K562 (cell line): ENCODE results near the gene C9orf153. TPM values are rescaled to one million over a fixed set of nuclear protein-coding genes. Genes with fewer than 3 reads are reported as not detected.

ENCODE experiments used
- ELF4 ChIP-seq: fragments of 450-650 bp; formaldehyde crosslinking; IDR thresholded peaks from 2 replicates; pipeline ENCODE4 v1.4.0; 2022; ENCODE audit warnings: missing genetic modification characterization
- HDAC8 ChIP-seq: fragments of 450-650 bp; IDR thresholded peaks from 2 replicates; pipeline ENCODE4 v1.6.1; 2016; ENCODE audit warnings: mild to moderate bottlenecking, missing genetic modification characterization, moderate library complexity, missing compliant biosample characterization
- HNRNPUL1 ChIP-seq: fragments of 200-400 bp; formaldehyde crosslinking; IDR thresholded peaks from 2 replicates; pipeline ENCODE4 v1.6.1; 2017; ENCODE audit warnings: low read length
- MAFG ChIP-seq: fragments of 450-650 bp; conservative IDR thresholded peaks from 2 replicates; pipeline ENCODE4 v1.6.1; 2016; ENCODE audit warnings: missing genetic modification characterization, missing compliant biosample characterization
- NR2C2 ChIP-seq, 2 experiments: fragments of 200-800 bp in 1 of 2; sonication (Bioruptor generic) in 1 of 2; sonication (generic) in 1 of 2; formaldehyde crosslinking in 1 of 2; IDR thresholded peaks; 2 replicates each; pipeline versions ENCODE4 v1.6.1 to v1.8.0; 2016 to 2022; ENCODE audit warnings: mild to moderate bottlenecking in 1 of 2, missing compliant biosample characterization in 1 of 2, missing genetic modification characterization in 1 of 2, missing genetic modification reagents in 1 of 2
- SREBF2 ChIP-seq: sonication (generic); formaldehyde crosslinking; IDR thresholded peaks from 2 replicates; pipeline ENCODE4 v1.4.0; 2020; ENCODE audit warnings: mild to moderate bottlenecking, missing genetic modification reagents
- ZNF12 ChIP-seq: sonication (generic); formaldehyde crosslinking; IDR thresholded peaks from 2 replicates; pipeline ENCODE4 v1.4.0; 2020; ENCODE audit warnings: mild to moderate bottlenecking, missing genetic modification reagents
- ZNF175 ChIP-seq: fragments of 200-800 bp; sonication (Bioruptor generic); IDR thresholded peaks from 2 replicates; pipeline ENCODE4 v1.6.1; 2016; ENCODE audit warnings: low read depth, mild to moderate bottlenecking, missing genetic modification characterization, missing compliant biosample characterization
- ZNF395 ChIP-seq: fragments of 200-800 bp; sonication (Bioruptor generic); IDR thresholded peaks from 2 replicates; pipeline ENCODE4 v1.6.1; 2017; ENCODE audit warnings: missing genetic modification characterization, missing compliant biosample characterization
- ZNF589 ChIP-seq: fragments of 200-800 bp; sonication (Bioruptor generic); IDR thresholded peaks from 2 replicates; pipeline ENCODE4 v1.6.1; 2016; ENCODE audit warnings: low read depth, missing genetic modification characterization, missing compliant biosample characterization
- ZNF766 ChIP-seq: fragments of 200-800 bp; sonication (Bioruptor generic); conservative IDR thresholded peaks from 2 replicates; pipeline ENCODE4 v1.6.1; 2016; ENCODE audit warnings: missing genetic modification characterization, missing compliant biosample characterization
- polyA plus RNA-seq, 8 experiments: library from polyadenylated mRNA; depleted of rRNA in 4 of 8; stranded (reverse) in 5 of 8; unstranded in 3 of 8; fragments of >200 nt; fragmentation: Nextera tagmentation in 2 of 8; fragmentation: Illumina TruSeq in 1 of 8; extraction: Ambion mirVana in 2 of 8; extraction: Trizol in 1 of 8; gene quantifications; 2 replicates each; pipeline versions ENCODE4 v1.2.1 to v1.2.3, GENCODE V29; 2011 to 2014; ENCODE audit warnings: inconsistent platforms in 1 of 8, missing spikeins in 1 of 8
- total RNA-seq, 7 experiments: library from RNA; depleted of rRNA in 6 of 7; stranded (reverse); fragments of >200 nt in 6 of 7; fragmentation: Illumina TruSeq in 2 of 7; extraction: Trizol in 2 of 7; gene quantifications; 2 replicates each; pipeline versions ENCODE4 v1.2.1 to v1.2.3, GENCODE V29; 2011 to 2021; ENCODE audit warnings: low replicate concordance in 1 of 7
- TF ChIP-seq, protein P1 (sequence below), 3 experiments: fragments of 200-800 bp in 1 of 3; sonication (Bioruptor generic) in 1 of 3; sonication (generic) in 1 of 3; formaldehyde crosslinking in 1 of 3; IDR thresholded peaks; 2 replicates each; pipeline versions ENCODE4 v1.6.1 to v1.8.0; 2016 to 2022; ENCODE audit warnings: mild to moderate bottlenecking in 2 of 3, missing compliant biosample characterization in 2 of 3, missing genetic modification characterization in 2 of 3, missing genetic modification reagents in 1 of 3
- TF ChIP-seq, protein P2 (sequence below): fragments of 200-400 bp; formaldehyde crosslinking; IDR thresholded peaks from 2 replicates; pipeline ENCODE4 v1.6.1; 2017; ENCODE audit warnings: mild to moderate bottlenecking, low read depth, low read length, moderate library complexity
- TF ChIP-seq, protein P3 (sequence below): IDR thresholded peaks from 2 replicates; pipeline ENCODE4 v1.6.1; 2011; ENCODE audit warnings: borderline replicate concordance, low read depth, mild to moderate bottlenecking, moderate library complexity, low read length; ENCODE audit not compliant: insufficient read depth, poor library complexity, severe bottlenecking
- TF ChIP-seq, protein P4 (sequence below): fragments of 450-650 bp; conservative IDR thresholded peaks from 2 replicates; pipeline ENCODE4 v1.6.1; 2016; ENCODE audit warnings: missing genetic modification characterization, low read depth, mild to moderate bottlenecking, missing compliant biosample characterization, moderate library complexity

The C9orf153 gene
- total and polyA plus RNA-seq, 9 of the 15 experiments (the other 6 are each of a cell fraction or from before 2014, with no cell fraction given) = 0.07 to 1.2 (median 0.11) TPM; not detected in 5

DNA sequence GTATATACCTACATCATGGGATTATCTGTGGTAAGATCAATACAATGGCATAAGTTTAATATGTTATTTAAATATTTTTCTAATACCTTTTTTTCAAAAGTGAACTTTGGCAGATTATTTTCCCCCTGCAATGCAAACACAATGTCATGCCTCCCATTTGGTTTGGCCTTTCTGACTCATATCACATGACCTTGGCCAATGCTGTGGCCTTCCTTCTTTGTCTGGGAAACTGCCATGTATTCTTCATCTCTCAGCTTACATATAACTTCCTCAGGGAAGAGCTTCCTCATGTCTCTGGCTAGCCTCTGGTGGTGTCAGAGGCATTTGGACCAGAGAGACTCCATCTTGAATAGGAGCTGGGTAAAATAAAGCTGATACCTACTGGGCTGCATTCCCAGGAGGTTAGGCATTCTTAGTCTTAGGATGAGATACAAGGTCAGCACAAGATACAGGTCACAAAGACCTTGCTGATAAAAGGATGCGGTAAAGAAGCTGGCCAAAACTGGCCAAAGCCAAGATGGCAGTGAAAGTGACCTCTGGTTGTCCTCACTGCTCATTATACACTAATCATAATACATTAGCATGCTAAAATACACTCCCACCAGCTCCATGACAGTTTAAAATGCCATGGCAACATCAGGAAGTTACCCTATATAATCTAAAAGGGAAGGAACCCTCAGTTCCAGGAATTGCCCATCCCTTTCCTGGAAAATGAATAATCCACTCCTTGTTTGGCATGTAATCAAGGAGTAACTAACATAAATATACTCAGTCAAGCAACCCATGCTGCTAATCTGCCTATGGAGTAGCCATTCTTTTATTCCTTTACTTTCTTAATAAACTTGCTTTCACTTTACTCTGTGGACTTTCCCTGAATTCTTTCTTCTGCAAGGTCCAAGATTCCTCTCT, 76.0 kb downstream of the C9orf153 start (continued):
- TF ChIP-seq MAFG = no peak
- TF ChIP-seq, protein P1, sequence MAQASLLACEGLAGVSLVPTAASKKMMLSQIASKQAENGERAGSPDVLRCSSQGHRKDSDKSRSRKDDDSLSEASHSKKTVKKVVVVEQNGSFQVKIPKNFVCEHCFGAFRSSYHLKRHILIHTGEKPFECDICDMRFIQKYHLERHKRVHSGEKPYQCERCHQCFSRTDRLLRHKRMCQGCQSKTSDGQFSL (CRISPR knock-in tag; IDR thresholded peaks at IDR 0.05) = no peak
- TF ChIP-seq, protein P1 (tag; IDR thresholded peaks at IDR 0.05) = peak in 1 of 2 experiments; percentile 61; a peak in 1 of 4 replicates
- TF ChIP-seq ZNF589 (CRISPR knock-in tag) = peak; percentile 97
- TF ChIP-seq, protein P2, sequence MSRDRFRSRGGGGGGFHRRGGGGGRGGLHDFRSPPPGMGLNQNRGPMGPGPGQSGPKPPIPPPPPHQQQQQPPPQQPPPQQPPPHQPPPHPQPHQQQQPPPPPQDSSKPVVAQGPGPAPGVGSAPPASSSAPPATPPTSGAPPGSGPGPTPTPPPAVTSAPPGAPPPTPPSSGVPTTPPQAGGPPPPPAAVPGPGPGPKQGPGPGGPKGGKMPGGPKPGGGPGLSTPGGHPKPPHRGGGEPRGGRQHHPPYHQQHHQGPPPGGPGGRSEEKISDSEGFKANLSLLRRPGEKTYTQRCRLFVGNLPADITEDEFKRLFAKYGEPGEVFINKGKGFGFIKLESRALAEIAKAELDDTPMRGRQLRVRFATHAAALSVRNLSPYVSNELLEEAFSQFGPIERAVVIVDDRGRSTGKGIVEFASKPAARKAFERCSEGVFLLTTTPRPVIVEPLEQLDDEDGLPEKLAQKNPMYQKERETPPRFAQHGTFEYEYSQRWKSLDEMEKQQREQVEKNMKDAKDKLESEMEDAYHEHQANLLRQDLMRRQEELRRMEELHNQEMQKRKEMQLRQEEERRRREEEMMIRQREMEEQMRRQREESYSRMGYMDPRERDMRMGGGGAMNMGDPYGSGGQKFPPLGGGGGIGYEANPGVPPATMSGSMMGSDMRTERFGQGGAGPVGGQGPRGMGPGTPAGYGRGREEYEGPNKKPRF = no peak
- no peak for TF ChIP-seq NR2C2 (CRISPR knock-in tag; IDR thresholded peaks at IDR 0.05)
- peak; percentile 33; the same call in 1 of the 2 replicates for TF ChIP-seq NR2C2 (tag; IDR thresholded peaks at IDR 0.05)
- TF ChIP-seq ELF4 (CRISPR knock-in tag) = no peak
- peak; percentile 67 for TF ChIP-seq ZNF766
- TF ChIP-seq ZNF395 (CRISPR knock-in tag) = peak; percentile 86
- TF ChIP-seq HNRNPUL1 = no peak
- peak; percentile 95 for TF ChIP-seq HDAC8 (tag)
- TF ChIP-seq, protein P3, sequence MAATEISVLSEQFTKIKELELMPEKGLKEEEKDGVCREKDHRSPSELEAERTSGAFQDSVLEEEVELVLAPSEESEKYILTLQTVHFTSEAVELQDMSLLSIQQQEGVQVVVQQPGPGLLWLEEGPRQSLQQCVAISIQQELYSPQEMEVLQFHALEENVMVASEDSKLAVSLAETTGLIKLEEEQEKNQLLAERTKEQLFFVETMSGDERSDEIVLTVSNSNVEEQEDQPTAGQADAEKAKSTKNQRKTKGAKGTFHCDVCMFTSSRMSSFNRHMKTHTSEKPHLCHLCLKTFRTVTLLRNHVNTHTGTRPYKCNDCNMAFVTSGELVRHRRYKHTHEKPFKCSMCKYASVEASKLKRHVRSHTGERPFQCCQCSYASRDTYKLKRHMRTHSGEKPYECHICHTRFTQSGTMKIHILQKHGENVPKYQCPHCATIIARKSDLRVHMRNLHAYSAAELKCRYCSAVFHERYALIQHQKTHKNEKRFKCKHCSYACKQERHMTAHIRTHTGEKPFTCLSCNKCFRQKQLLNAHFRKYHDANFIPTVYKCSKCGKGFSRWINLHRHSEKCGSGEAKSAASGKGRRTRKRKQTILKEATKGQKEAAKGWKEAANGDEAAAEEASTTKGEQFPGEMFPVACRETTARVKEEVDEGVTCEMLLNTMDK = no peak
- no peak for TF ChIP-seq ZNF12
- no peak for TF ChIP-seq SREBF2
- TF ChIP-seq, protein P4, sequence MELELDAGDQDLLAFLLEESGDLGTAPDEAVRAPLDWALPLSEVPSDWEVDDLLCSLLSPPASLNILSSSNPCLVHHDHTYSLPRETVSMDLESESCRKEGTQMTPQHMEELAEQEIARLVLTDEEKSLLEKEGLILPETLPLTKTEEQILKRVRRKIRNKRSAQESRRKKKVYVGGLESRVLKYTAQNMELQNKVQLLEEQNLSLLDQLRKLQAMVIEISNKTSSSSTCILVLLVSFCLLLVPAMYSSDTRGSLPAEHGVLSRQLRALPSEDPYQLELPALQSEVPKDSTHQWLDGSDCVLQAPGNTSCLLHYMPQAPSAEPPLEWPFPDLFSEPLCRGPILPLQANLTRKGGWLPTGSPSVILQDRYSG (tag) = peak; percentile 60; the same call in 1 of the 2 replicates
- peak; percentile 97 for TF ChIP-seq ZNF175 (CRISPR knock-in tag)
